Lower leg skin (tissue), 4 donors: Measurements from ENCODE around the gene KLRB1. TPM values are rescaled to one million over a fixed set of nuclear protein-coding genes. Genes with fewer than 3 reads are reported as not detected.

Source experiments
- DNase-seq, 2 donors: peaks; one replicate each; pipeline ENCODE4 v3.0.0-alpha.2; 2019; ENCODE audit warnings: low spot score in 2 of 2
- H3K4me3 ChIP-seq: fragments of 200-600 bp; sonication (generic); 2 replicates; pipeline ENCODE4 v1.5.1; 2017; ENCODE audit warnings: mild to moderate bottlenecking, low read depth; ENCODE audit not compliant: poor library complexity, severe bottlenecking
- CTCF ChIP-seq, 3 donors: fragments of 450-650 bp; IDR thresholded peaks; one replicate each; pipeline ENCODE4 v1.5.1; 2016; ENCODE audit warnings: antibody characterized with exemption in 3 of 3, mild to moderate bottlenecking in 3 of 3, moderate library complexity in 2 of 3
- POLR2A ChIP-seq, 2 donors: fragments of 450-650 bp; IDR thresholded peaks; one replicate each; pipeline ENCODE4 v1.6.1; 2016 to 2017; ENCODE audit warnings: antibody characterized with exemption in 2 of 2, mild to moderate bottlenecking in 1 of 2, moderate library complexity in 1 of 2
- WGBS, 2 donors: methylation state at CpG; one replicate each; pipeline ENCODE4 v1.1.5; 2018; 5-methylcytosine and 5-hydroxymethylcytosine counted together
- intact Hi-C: fragments of 100-400 bp; cut with DNase I; formaldehyde crosslinking; loops from one replicate; pipeline ENCODE4 v1.15.0; 2023; ENCODE audit warnings: low total_unique reads
- total RNA-seq, 4 donors: library from RNA; depleted of rRNA; stranded (reverse); fragments of >200 nt; gene quantifications; one replicate each; pipeline ENCODE4 v1.1.0, GENCODE V29; 2016

KLRB1 gene
- under 1 TPM in 3 of 4 donors, not detected in 1; 0.22 to 0.63 (median 0.42) TPM for total RNA-seq

- WGBS, 2 donors, result 71 to 80% methylated on average over 2 of the region's 2 CpGs
These were observed at the start of gene KLRB1 for GRCh38 chr12:9607716-9608115. Gene KLRB1, minus strand, starts transcription at chr12:9607916. Its CDS starts 77 bp downstream, at chr12:9607839.

GRCh38 chr12:9651265-9651729 is 43.6 kb upstream of the KLRB1 start:
- 71 to 89% methylated on average over 3 of the region's 3 CpGs for WGBS, 2 donors
- no peak overlapping the region for H3K4me3 ChIP-seq
- TF ChIP-seq POLR2A (IDR thresholded peaks at IDR 0.05) (no peak), CTCF (IDR thresholded peaks at IDR 0.05) (no peak)
- DNase-seq, result no peak
- intact Hi-C loops, result no loop called here

More at GRCh38 chr12:9607716-9608115, at the start of gene KLRB1:
- TF ChIP-seq POLR2A (IDR thresholded peaks at IDR 0.05) (no peak), CTCF (IDR thresholded peaks at IDR 0.05) (no peak)
- H3K4me3 ChIP-seq, result no peak within 1 kb of the TSS
- intact Hi-C loops, result no loop called here
- DNase-seq, result no peak

- H3K4me3 ChIP-seq, result no peak overlapping the region
These were observed 42.4 kb upstream of the KLRB1 start for GRCh38 chr12:9650151-9650576.

GRCh38 chr12:9649532-9649940 is 41.8 kb upstream of the KLRB1 start:
- WGBS, 2 donors, result 27 to 34% methylated on average over 5 of the region's 5 CpGs
- peak overlapping the region; percentile 32 for H3K4me3 ChIP-seq
- TF ChIP-seq CTCF (IDR thresholded peaks at IDR 0.05), result no peak
- TF ChIP-seq POLR2A (IDR thresholded peaks at IDR 0.05), result no peak
- DNase-seq, result no peak
- intact Hi-C loops, result no loop called here

More at GRCh38 chr12:9650151-9650576, 42.4 kb upstream of the KLRB1 start:
- DNase-seq, result no peak
- intact Hi-C loops, result no loop called here
- TF ChIP-seq CTCF (IDR thresholded peaks at IDR 0.05) (no peak), POLR2A (IDR thresholded peaks at IDR 0.05) (no peak)
- WGBS, 2 donors, result 32 to 44% methylated on average over 4 of the region's 4 CpGs

GRCh38 chr12:9648701-9649531 is 41.2 kb upstream of the KLRB1 start:
- DNase-seq, result no peak
- intact Hi-C loops, result no loop called here
- 5 to 6% methylated on average over 13 of the region's 13 CpGs for WGBS, 2 donors
- peak overlapping the region; percentile 57 for H3K4me3 ChIP-seq
- TF ChIP-seq CTCF (IDR thresholded peaks at IDR 0.05) (no peak), POLR2A (IDR thresholded peaks at IDR 0.05) (no peak)
